A673 (cell line): ENCODE data around the gene AMDHD2. TPM values are rescaled to one million over a fixed set of nuclear protein-coding genes. Genes with fewer than 3 reads are reported as not detected.

Experiments
- BruUV-seq: library from RNA; stranded (reverse); fragments of 400-500 nt; replicated peaks from 2 replicates; lab custom pipeline; 2021; lab: Mats Ljungman, UMichigan
- CTCF ChIA-PET: fragments of 300-600 bp; sonication (Branson Sonifier 250); formaldehyde crosslinking; loops from one replicate; lab custom pipeline; 2022; ENCODE audit warnings: antibody characterized with exemption; lab: Charles Lee
- POLR2A ChIA-PET: fragments of 300-600 bp; sonication (Branson Sonifier 250); formaldehyde crosslinking; loops from one replicate; lab custom pipeline; 2022; ENCODE audit warnings: antibody characterized with exemption; ENCODE audit not compliant: low non-redundant PET; lab: Charles Lee
- DNase-seq: peaks from one replicate; pipeline ENCODE4 v3.0.0-alpha.2; 2015; ENCODE audit warnings: low spot score
- H3K27ac ChIP-seq: fragments of 200-600 bp; sonication (generic); 2 replicates; pipeline ENCODE4 v1.5.1; 2016; ENCODE audit warnings: mixed run types, low read depth, mild to moderate bottlenecking, mixed read lengths, antibody characterized with exemption, low read length; ENCODE audit not compliant: poor library complexity, severe bottlenecking
- H3K27me3 ChIP-seq: fragments of 200-600 bp; sonication (generic); replicated peaks from 2 replicates; pipeline ENCODE4 v1.6.1; 2017; ENCODE audit warnings: mixed run types, low read depth, mild to moderate bottlenecking, mixed read lengths, antibody characterized with exemption, low read length; ENCODE audit not compliant: insufficient read depth, poor library complexity
- H3K36me3 ChIP-seq: fragments of 200-600 bp; sonication (generic); 2 replicates; pipeline ENCODE4 v1.6.1; 2016; ENCODE audit warnings: mixed run types, mild to moderate bottlenecking, mixed read lengths, antibody characterized with exemption, low read length; ENCODE audit not compliant: insufficient read depth, poor library complexity, severe bottlenecking
- H3K4me1 ChIP-seq: fragments of 200-600 bp; sonication (generic); 2 replicates; pipeline ENCODE4 v1.6.1; 2017; ENCODE audit warnings: mixed run types, mild to moderate bottlenecking, mixed read lengths, antibody characterized with exemption, low read length; ENCODE audit not compliant: insufficient read depth, poor library complexity, severe bottlenecking
- H3K4me3 ChIP-seq: fragments of 200-600 bp; sonication (generic); 2 replicates; pipeline ENCODE4 v1.5.1; 2016; ENCODE audit warnings: low read depth, mixed run types, mild to moderate bottlenecking, mixed read lengths, low read length; ENCODE audit not compliant: poor library complexity, severe bottlenecking
- H3K9me3 ChIP-seq: fragments of 200-600 bp; sonication (generic); 2 replicates; pipeline ENCODE4 v1.6.1; 2016; ENCODE audit warnings: mixed run types, low read depth, mild to moderate bottlenecking, mixed read lengths, antibody characterized with exemption, low read length; ENCODE audit not compliant: poor library complexity, severe bottlenecking
- EZH2 ChIP-seq: fragments of 200-600 bp; sonication (generic); IDR thresholded peaks from 2 replicates; pipeline ENCODE4 v1.6.1; 2017; ENCODE audit warnings: borderline replicate concordance, low read depth, mild to moderate bottlenecking, mixed read lengths, antibody characterized with exemption, low read length; ENCODE audit not compliant: poor library complexity, severe bottlenecking
- intact Hi-C: fragments of 100-400 bp; cut with micrococcal nuclease; formaldehyde crosslinking; loops from one replicate; pipeline ENCODE4 v1.10.0; 2022; ENCODE audit not compliant: unreplicated experiment
- total RNA-seq: library from RNA; stranded (reverse); gene quantifications from 2 replicates; pipeline ENCODE4 v1.2.3, GENCODE V29; 2021
- TF ChIP-seq, protein P1 (sequence below): fragments of 300-800, 200-600 bp; sonication (generic); conservative IDR thresholded peaks from 2 replicates; pipeline ENCODE4 v1.5.1; 2017; ENCODE audit warnings: low read depth, mild to moderate bottlenecking, antibody characterized with exemption, low read length, moderate library complexity, mixed read lengths

The AMDHD2 gene
- total RNA-seq, 1 experiment from 2014 or later: 53.3 TPM

- no peak for DNase-seq
- TF ChIP-seq, protein P1, sequence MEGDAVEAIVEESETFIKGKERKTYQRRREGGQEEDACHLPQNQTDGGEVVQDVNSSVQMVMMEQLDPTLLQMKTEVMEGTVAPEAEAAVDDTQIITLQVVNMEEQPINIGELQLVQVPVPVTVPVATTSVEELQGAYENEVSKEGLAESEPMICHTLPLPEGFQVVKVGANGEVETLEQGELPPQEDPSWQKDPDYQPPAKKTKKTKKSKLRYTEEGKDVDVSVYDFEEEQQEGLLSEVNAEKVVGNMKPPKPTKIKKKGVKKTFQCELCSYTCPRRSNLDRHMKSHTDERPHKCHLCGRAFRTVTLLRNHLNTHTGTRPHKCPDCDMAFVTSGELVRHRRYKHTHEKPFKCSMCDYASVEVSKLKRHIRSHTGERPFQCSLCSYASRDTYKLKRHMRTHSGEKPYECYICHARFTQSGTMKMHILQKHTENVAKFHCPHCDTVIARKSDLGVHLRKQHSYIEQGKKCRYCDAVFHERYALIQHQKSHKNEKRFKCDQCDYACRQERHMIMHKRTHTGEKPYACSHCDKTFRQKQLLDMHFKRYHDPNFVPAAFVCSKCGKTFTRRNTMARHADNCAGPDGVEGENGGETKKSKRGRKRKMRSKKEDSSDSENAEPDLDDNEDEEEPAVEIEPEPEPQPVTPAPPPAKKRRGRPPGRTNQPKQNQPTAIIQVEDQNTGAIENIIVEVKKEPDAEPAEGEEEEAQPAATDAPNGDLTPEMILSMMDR: no peak
- no peak for TF ChIP-seq EZH2
- Histone ChIP-seq H3K27me3 (no peaks in the 10 kb centered on the region), H3K36me3 (no peaks in the 10 kb centered on the region), H3K4me3 (peak overlapping the region; percentile 87), H3K27ac (no peak overlapping the region), H3K4me1 (peaks cover 60% of the 10 kb centered on the region), H3K9me3 (no peaks in the 10 kb centered on the region)
- intact Hi-C loops: no loop called here
- BruUV-seq: no TSS peak
- POLR2A ChIA-PET: no interaction called here
- CTCF ChIA-PET: no interaction called here
Measured at GRCh38 chr16:2472885-2473445, 47.2 kb upstream of the AMDHD2 start.

DNA sequence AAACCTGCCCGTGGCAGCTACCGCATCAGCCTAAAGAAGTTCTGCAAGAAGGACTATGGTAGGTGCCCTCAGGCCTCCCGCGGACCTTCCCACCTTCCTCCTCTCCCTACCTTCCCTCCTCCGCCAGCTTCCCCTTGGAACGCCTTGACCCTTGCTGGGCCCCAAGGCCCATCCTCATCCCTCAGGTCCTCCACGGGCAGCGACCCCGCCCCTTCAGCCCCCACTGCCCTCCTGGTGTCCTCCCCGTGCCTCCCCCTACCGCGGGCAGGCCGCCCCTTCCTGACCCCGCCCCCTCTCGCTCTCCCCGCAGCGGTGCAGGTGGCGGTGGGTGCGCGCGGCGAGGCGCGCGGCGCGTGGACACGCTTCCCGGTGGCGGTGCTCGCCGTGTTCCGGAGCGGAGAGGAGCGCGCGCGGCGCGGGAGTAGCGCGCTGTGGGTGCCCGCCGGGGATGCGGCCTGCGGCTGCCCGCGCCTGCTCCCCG lies 46.7 kb upstream of the AMDHD2 start:
- DNase-seq: no peak
- ChIA-PET CTCF (no interaction called here), POLR2A (no interaction called here)
- Histone ChIP-seq H3K36me3 (no peaks in the 10 kb centered on the region), H3K27ac (no peak overlapping the region), H3K9me3 (no peaks in the 10 kb centered on the region), H3K4me3 (peak overlapping the region; percentile 87), H3K27me3 (no peaks in the 10 kb centered on the region), H3K4me1 (peaks cover 54% of the 10 kb centered on the region)
- TF ChIP-seq EZH2: no peak
- TF ChIP-seq, protein P1: no peak
- intact Hi-C loops: no loop called here
- no TSS peak for BruUV-seq

DNA sequence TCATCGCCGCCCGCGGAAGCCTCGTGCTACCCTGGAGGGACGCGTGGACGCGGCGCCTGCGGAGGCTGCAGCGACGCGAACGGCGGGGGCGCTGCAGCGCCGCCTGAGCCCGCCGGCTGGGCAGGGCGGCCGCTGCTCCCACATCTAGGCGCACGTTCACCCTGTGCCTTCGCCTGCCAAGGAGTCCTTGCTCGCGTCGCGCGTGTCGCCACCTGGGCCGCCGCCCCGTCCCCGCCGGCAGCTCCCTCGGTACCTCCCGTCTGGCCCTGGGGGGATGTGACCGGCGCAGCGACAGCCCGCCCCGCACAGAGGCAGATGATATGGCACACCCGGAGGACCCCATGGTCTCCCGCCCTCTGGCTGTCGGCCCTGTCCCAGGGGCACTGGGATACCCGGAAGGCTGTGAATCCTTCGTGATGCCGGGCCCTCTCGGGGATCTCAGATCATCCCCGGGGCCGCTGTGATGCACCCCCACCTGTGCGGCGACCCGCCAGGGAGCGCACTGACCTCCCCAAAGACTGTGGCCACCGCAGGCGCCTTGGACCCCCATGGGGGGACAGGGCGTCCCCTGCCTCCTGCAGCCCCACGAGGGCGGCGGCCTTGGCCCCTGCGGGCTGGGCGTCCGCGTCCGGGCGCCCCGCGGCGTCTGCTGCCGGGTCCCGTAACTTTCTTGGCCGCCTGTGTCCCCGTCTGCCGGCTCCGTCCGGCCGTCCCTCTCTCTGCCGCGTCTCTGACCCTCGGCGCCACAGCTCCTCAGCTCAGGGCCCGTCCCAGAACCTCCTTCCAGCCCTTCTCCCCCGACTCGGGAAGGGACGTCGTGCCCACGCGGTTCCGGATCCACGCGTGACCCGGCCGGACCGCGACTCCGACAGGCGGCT lies 45.9 kb upstream of the AMDHD2 start:
- Histone ChIP-seq H3K27ac (peak overlapping the region; percentile 88), H3K4me3 (peak overlapping the region; percentile 87), H3K9me3 (no peaks in the 10 kb centered on the region), H3K36me3 (no peaks in the 10 kb centered on the region), H3K27me3 (no peaks in the 10 kb centered on the region), H3K4me1 (peaks cover 47% of the 10 kb centered on the region)
- CTCF ChIA-PET: interaction anchor here (0.6 to 0.7 kb wide), 2 partner anchors 27 to 692 kb away, joined by 3 to 12 read pairs; partner anchors contain the start of gene NUBP2
- no TSS peak for BruUV-seq
- POLR2A ChIA-PET: interaction anchor here (0.5 kb wide), 1 partner anchor 39 kb away, joined by 3 read pairs; no protein-coding TSS in a partner anchor
- intact Hi-C loops: no loop called here
- DNase-seq: peak; percentile 70
- TF ChIP-seq EZH2: no peak
- TF ChIP-seq, protein P1: peak; percentile 36; the same call in 1 of the 2 replicates
